Stimulated activated CD8-positive, alpha-beta memory T cell treated with anti-CD3 and anti-CD28 coated beads, Interleukin-12 subunit alpha, Interleukin-12 subunit beta, amount 100 ng/mL, for 4 hours (primary cell): ENCODE results near the gene TRMT6.

Experiments used
- DNase-seq: peaks from one replicate; pipeline ENCODE4 v3.0.0-alpha.2; 2020; ENCODE audit warnings: low read depth

Gene TRMT6

GRCh38 chr20:5895626-5896025 is 54.7 kb downstream of the TRMT6 start:
- no peak for DNase-seq

GRCh38 chr20:5893621-5894020 is 56.7 kb downstream of the TRMT6 start:
- no peak for DNase-seq

GRCh38 chr20:5893052-5893451 is 57.3 kb downstream of the TRMT6 start:
- no peak for DNase-seq

- no peak for DNase-seq
Observed at GRCh38 chr20:5890773-5891441, 59.4 kb downstream of the TRMT6 start.

GRCh38 chr20:5888041-5888440 is 62.3 kb downstream of the TRMT6 start:
- DNase-seq: no peak

GRCh38 chr20:5887386-5887785 is 62.9 kb downstream of the TRMT6 start:
- no peak for DNase-seq
